HCT116 (cell line): Measurements from ENCODE around the gene P2RX6. TPM values are rescaled to one million over a fixed set of nuclear protein-coding genes. Genes with fewer than 3 reads are reported as not detected.

Experiments
- ATAC-seq: fragments of 200-7000 bp; cut with Tn5 transposase; 2 replicates; pipeline ENCODE4 v1.9.1; 2020; ENCODE audit warnings: mild to moderate bottlenecking, moderate library complexity
- BruUV-seq: library from RNA; stranded (reverse); fragments of 400-500 nt; replicated peaks from 2 replicates; lab custom pipeline; 2021; lab: Mats Ljungman, UMichigan
- CTCF ChIA-PET: fragments of 300-600 bp; sonication (Branson Sonifier 250); formaldehyde crosslinking; loops from one replicate; lab custom pipeline; 2021; ENCODE audit warnings: antibody characterized with exemption; lab: Charles Lee
- POLR2A ChIA-PET: fragments of 300-600, 350-600 bp; sonication (Branson Sonifier 250); formaldehyde crosslinking; loops from one replicate; lab custom pipeline; 2021; ENCODE audit warnings: antibody characterized with exemption; lab: Charles Lee
- RAD21 ChIA-PET, 2 experiments: fragments of 300-600 bp; sonication (Branson Sonifier 250); formaldehyde crosslinking; loops; one replicate each; lab custom pipeline; 2023; ENCODE audit warnings: low total read pairs in 2 of 2; ENCODE audit not compliant: uncharacterized antibody in 2 of 2, unreplicated experiment in 2 of 2, low non-redundant PET in 1 of 2; lab: Charles Lee
- DNase-seq: peaks from one replicate; pipeline ENCODE4 v3.0.0-alpha.2; 2010; ENCODE audit warnings: low read depth, low spot score
- H2AFZ ChIP-seq: fragments of 200-600 bp; shearing (Covaris generic), sonication (generic); 2 replicates; pipeline ENCODE4 v1.6.1; 2017; ENCODE audit warnings: low read depth, mixed run types, mixed read lengths, antibody characterized with exemption, low read length; ENCODE audit not compliant: poor library complexity, severe bottlenecking
- H3K27ac ChIP-seq: 2 replicates; pipeline ENCODE4 v1.5.1; 2012; ENCODE audit warnings: low read depth, low read length
- H3K27me3 ChIP-seq: fragments of 200-600 bp; sonication (generic); 2 replicates; pipeline ENCODE4 v1.6.1; 2016; ENCODE audit warnings: mixed run types, low read length, mixed read lengths; ENCODE audit not compliant: insufficient read depth
- H3K36me3 ChIP-seq, 2 experiments: fragments of 200-500 bp in 1 of 2; fragments of 200-600 bp in 1 of 2; sonication (Bioruptor generic) in 1 of 2; sonication (generic) in 1 of 2; 2 replicates each; pipeline versions ENCODE4 v1.5.1 to v1.6.1; 2014 to 2016; ENCODE audit warnings: low read length in 2 of 2, inconsistent platforms in 1 of 2, mixed read lengths in 1 of 2, mixed run types in 1 of 2; ENCODE audit not compliant: insufficient read depth in 2 of 2, control insufficient read depth in 1 of 2
- H3K4me1 ChIP-seq, 2 experiments: fragments of 200-600 bp in 1 of 2; sonication (generic) in 1 of 2; 2 replicates each; pipeline versions ENCODE4 v1.5.1 to v1.6.1; 2012 to 2017; ENCODE audit warnings: low read length in 2 of 2, inconsistent platforms in 1 of 2, mild to moderate bottlenecking in 1 of 2, mixed read lengths in 1 of 2, mixed run types in 1 of 2, moderate library complexity in 1 of 2; ENCODE audit not compliant: insufficient read depth in 2 of 2, control insufficient read depth in 1 of 2
- H3K4me2 ChIP-seq: fragments of 200-600 bp; sonication (generic); 2 replicates; pipeline ENCODE4 v1.6.1; 2017; ENCODE audit warnings: mixed run types, low read length, mixed read lengths
- H3K4me3 ChIP-seq, 2 experiments: fragments of 200-600 bp in 1 of 2; sonication (generic) in 1 of 2; replicated peaks in 1 of 2; 2 replicates each; pipeline ENCODE4 v1.5.1; 2011 to 2016; ENCODE audit warnings: low read length in 2 of 2, control low read depth in 1 of 2, low read depth in 1 of 2, mild to moderate bottlenecking in 1 of 2, mixed read lengths in 1 of 2, mixed run types in 1 of 2
- H3K79me2 ChIP-seq: fragments of 200-600 bp; sonication (generic); 2 replicates; pipeline ENCODE4 v1.6.1; 2017; ENCODE audit warnings: mild to moderate bottlenecking, mixed run types, low read length, moderate library complexity, mixed read lengths; ENCODE audit not compliant: insufficient read depth
- H3K9ac ChIP-seq: fragments of 200-600 bp; sonication (generic); 2 replicates; pipeline ENCODE4 v1.6.1; 2016; ENCODE audit warnings: low read length, mixed read lengths
- H3K9me2 ChIP-seq: fragments of 200-600 bp; sonication (generic), shearing (Covaris generic); 2 replicates; pipeline ENCODE4 v1.6.1; 2017; ENCODE audit warnings: mixed run types, mild to moderate bottlenecking, moderate library complexity; ENCODE audit not compliant: insufficient read depth
- H3K9me3 ChIP-seq, 2 experiments: fragments of 200-500 bp in 1 of 2; fragments of 200-600 bp in 1 of 2; sonication (Bioruptor generic) in 1 of 2; sonication (generic) in 1 of 2; 2 replicates each; pipeline ENCODE4 v1.6.1; 2014 to 2017; ENCODE audit warnings: low read length in 2 of 2, mixed read lengths in 2 of 2, inconsistent platforms in 1 of 2, low read depth in 1 of 2, mild to moderate bottlenecking in 1 of 2, mixed run types in 1 of 2, moderate library complexity in 1 of 2; ENCODE audit not compliant: control insufficient read depth in 1 of 2, insufficient read depth in 1 of 2
- H4K20me1 ChIP-seq: fragments of 200-600 bp; sonication (generic), shearing (Covaris generic); 2 replicates; pipeline ENCODE4 v1.6.1; 2017; ENCODE audit warnings: mixed run types, mild to moderate bottlenecking, moderate library complexity; ENCODE audit not compliant: insufficient read depth
- CEBPB ChIP-seq: IDR thresholded peaks from 2 replicates; pipeline ENCODE4 v1.6.1; 2012; ENCODE audit warnings: low read depth
- JUND ChIP-seq: IDR thresholded peaks from 2 replicates; pipeline ENCODE4 v1.6.1; 2012
- MAX ChIP-seq: IDR thresholded peaks from 2 replicates; pipeline ENCODE4 v1.6.1; 2012
- REST ChIP-seq: IDR thresholded peaks from 2 replicates; pipeline ENCODE4 v1.6.1; 2012; ENCODE audit warnings: low read depth
- SIN3A ChIP-seq: IDR thresholded peaks from 2 replicates; pipeline ENCODE4 v1.6.1; 2012; ENCODE audit warnings: low read depth
- SRF ChIP-seq: IDR thresholded peaks from 2 replicates; pipeline ENCODE4 v1.6.1; 2012; ENCODE audit warnings: low read depth
- TCF7L2 ChIP-seq: IDR thresholded peaks from 2 replicates; pipeline ENCODE4 v1.7.0; 2011; ENCODE audit warnings: borderline replicate concordance, inconsistent platforms; ENCODE audit not compliant: insufficient read depth, insufficient read length; ENCODE audit errors: extremely low read depth
- ZBTB33 ChIP-seq: IDR thresholded peaks from 2 replicates; pipeline ENCODE4 v1.6.1; 2011; ENCODE audit warnings: mild to moderate bottlenecking, low read length, moderate library complexity; ENCODE audit not compliant: insufficient replicate concordance; ENCODE audit errors: extremely low read depth
- ZNF274 ChIP-seq: fragments of 200-500 bp; sonication (Bioruptor generic); IDR thresholded peaks from 2 replicates; pipeline ENCODE4 v1.6.1; 2014; ENCODE audit warnings: mild to moderate bottlenecking, low read depth, low read length, inconsistent platforms
- intact Hi-C: fragments of 100-400 bp; cut with micrococcal nuclease; formaldehyde crosslinking; loops from 2 replicates; pipeline ENCODE4 v1.10.0; 2022
- total RNA-seq: library from RNA; stranded (reverse); gene quantifications from one replicate; pipeline ENCODE4 v1.2.1, GENCODE V29; 2021; ENCODE audit not compliant: unreplicated experiment

The P2RX6 gene
- total RNA-seq, 1 experiment from 2014 or later: 0.20 TPM

- no peak for TF ChIP-seq SIN3A
- TF ChIP-seq ZBTB33: no peak
Measured at GRCh38 chr22:20992456-20993303, 22.3 kb upstream of the P2RX6 start (continued).

DNA sequence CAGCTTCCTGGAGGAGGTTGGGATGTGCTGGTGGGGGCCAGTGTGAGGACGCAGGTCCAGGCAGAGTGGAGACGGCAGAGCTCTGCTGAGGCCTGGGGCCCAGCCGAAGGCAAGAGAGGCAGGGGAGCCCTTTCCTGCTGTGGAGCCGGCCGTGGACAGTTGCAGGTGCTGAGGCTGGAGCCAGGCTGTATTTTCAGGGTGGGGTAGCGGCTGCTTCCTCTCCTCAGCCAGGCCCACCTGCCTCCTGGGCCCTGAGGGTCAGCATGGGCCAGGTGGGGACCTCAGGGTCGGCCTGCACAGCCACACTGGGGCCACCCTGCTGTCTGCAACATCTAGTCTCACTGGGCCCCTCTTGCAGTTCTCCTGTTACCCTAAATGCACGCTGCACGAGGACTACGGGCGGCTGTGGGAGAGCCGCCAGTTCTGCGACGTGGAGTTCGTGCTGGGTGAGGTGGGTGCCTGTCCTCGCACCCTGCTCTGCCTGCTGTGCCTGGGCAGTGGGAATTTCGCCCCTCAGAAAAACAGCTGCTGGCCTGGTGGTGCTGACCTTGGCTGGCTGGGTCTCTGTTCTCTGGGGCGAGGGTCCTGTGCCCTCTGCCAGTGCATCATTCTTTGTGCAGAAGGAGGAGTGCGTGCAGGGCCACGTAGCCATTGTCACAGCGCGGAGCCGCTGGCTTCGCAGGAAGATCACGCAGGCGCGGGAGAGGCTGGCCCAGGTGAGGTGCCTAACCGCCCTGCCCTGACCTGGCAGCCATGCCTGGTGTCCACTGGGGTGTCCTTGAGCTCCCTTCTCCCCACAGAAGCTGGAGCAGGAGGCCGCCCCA is 21.4 kb upstream of the P2RX6 start:
- POLR2A ChIA-PET: no interaction called here

More for the DNA sequence above, 21.4 kb upstream of the P2RX6 start:
- Histone ChIP-seq H3K9me3 (no peaks in the 10 kb centered on the region), H3K9me2 (no peaks in the 10 kb centered on the region), H3K79me2 (no peaks in the 10 kb centered on the region), H4K20me1 (no peaks in the 10 kb centered on the region), H2AFZ (no peak overlapping the region), H3K36me3 (peaks cover 2 to 6% of the 10 kb centered on the region in 2 experiments; a peak in 2 of 4 replicates), H3K4me3 (no peak overlapping the region), H3K4me2 (no peak overlapping the region), H3K27ac (no peak overlapping the region), H3K9ac (no peak overlapping the region), H3K4me1 (no peaks in the 10 kb centered on the region), H3K27me3 (no peaks in the 10 kb centered on the region)
- no TSS peak for BruUV-seq
- intact Hi-C loops: no loop called here
- CTCF ChIA-PET: no interaction called here
- RAD21 ChIA-PET: no interaction called here
- ATAC-seq: no peak
- DNase-seq: no peak
- TF ChIP-seq REST (no peak), ZNF274 (no peak), SRF (no peak), TCF7L2 (no peak), SIN3A (no peak), JUND (no peak), ZBTB33 (no peak), CEBPB (no peak), MAX (no peak)
